HEK293T (cell line): Measurements from ENCODE around the gene GTSE1.

Experiments used
- ARNT ChIP-seq: fragments of 450-650 bp; IDR thresholded peaks from 2 replicates; pipeline ENCODE4 v1.6.1; 2017; ENCODE audit warnings: mild to moderate bottlenecking
- BHLHE40 ChIP-seq: fragments of 450-650 bp; IDR thresholded peaks from 2 replicates; pipeline ENCODE4 v1.6.1; 2016; ENCODE audit warnings: mild to moderate bottlenecking, moderate library complexity, borderline replicate concordance
- FOXM1 ChIP-seq: fragments of 450-650 bp; IDR thresholded peaks from 2 replicates; pipeline ENCODE4 v1.6.1; 2017; ENCODE audit warnings: mild to moderate bottlenecking, borderline replicate concordance
- NFRKB ChIP-seq: fragments of 450-650 bp; IDR thresholded peaks from 2 replicates; pipeline ENCODE4 v1.6.1; 2016; ENCODE audit warnings: mild to moderate bottlenecking, moderate library complexity
- SP1 ChIP-seq: fragments of 450-650 bp; IDR thresholded peaks from 2 replicates; pipeline ENCODE4 v1.6.1; 2017
- ZNF384 ChIP-seq: fragments of 450-650 bp; IDR thresholded peaks from 2 replicates; pipeline ENCODE4 v1.6.1; 2016
- TF ChIP-seq, protein P1 (sequence below): fragments of 450-650 bp; IDR thresholded peaks from 2 replicates; pipeline ENCODE4 v1.6.1; 2016

DNA sequence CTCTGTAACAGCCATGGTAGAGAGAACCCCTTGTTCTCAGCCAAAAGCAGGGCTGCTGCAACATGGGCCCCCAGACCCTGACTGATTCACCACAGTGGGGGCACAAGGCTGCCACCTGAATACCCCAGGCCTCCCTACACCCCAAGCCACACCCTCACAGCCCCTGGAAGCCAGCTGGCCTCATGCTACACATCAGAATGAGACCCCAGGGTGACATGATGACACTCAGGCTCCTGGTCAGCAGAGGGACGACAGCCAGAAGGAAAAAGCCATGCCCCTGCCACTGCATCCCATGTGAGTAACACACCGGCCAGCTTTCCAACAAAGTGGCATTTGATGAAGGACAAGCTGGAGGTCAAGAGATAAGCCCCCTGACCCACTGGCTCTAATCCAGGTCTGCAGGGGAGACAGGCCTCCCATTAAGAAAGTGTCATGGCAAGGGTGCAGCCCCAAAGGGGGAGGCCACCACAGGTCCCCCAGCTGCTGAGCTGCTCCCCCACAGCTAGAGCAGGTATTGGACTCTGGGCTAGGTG, 49.2 kb upstream of the GTSE1 start:
- TF ChIP-seq SP1 (no peak), FOXM1 (no peak), ARNT (no peak), NFRKB (no peak), ZNF384 (no peak), BHLHE40 (no peak)
- TF ChIP-seq, protein P1, sequence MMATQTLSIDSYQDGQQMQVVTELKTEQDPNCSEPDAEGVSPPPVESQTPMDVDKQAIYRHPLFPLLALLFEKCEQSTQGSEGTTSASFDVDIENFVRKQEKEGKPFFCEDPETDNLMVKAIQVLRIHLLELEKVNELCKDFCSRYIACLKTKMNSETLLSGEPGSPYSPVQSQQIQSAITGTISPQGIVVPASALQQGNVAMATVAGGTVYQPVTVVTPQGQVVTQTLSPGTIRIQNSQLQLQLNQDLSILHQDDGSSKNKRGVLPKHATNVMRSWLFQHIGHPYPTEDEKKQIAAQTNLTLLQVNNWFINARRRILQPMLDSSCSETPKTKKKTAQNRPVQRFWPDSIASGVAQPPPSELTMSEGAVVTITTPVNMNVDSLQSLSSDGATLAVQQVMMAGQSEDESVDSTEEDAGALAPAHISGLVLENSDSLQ, result no peak
